Breast epithelium (tissue), 3 donors: Measurements from ENCODE around the gene BRD4.

Experiments
- POLR2A ChIP-seq: fragments of 450-650 bp; IDR thresholded peaks from one replicate; pipeline ENCODE4 v1.6.1; 2016; ENCODE audit warnings: antibody characterized with exemption, mild to moderate bottlenecking, moderate library complexity
- POLR2AphosphoS5 ChIP-seq, 3 donors: sonication (generic); formaldehyde crosslinking; IDR thresholded peaks; one replicate each; pipeline ENCODE4 v1.6.1; 2017; ENCODE audit warnings: antibody characterized with exemption in 3 of 3
- TF ChIP-seq, protein P1 (sequence below), 3 donors: fragments of 450-650 bp; IDR thresholded peaks; one replicate each; pipeline ENCODE4 v1.5.1; 2016 to 2017; ENCODE audit warnings: antibody characterized with exemption in 3 of 3, mild to moderate bottlenecking in 3 of 3, moderate library complexity in 3 of 3

DNA sequence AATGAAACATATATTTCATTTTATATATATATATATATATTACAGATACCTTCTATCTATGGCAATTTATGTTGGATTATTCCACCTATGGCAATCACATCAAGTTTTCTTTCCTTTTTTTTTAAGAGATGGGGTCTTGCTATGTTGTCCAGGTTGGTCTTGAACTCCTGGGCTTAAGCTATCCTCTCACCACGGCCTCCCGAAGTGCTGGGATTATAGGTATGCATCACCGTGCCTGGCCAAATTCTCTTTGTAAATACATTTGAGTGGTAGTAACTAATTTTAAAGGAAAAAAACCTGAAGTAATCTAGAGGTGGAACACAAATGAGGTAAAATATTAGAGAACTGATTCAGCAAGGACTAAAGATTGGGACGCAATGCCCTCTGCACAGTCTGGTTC, 21.6 kb upstream of the BRD4 start:
- TF ChIP-seq POLR2AphosphoS5 (IDR thresholded peaks at IDR 0.05), result no peak
- TF ChIP-seq, protein P1, sequence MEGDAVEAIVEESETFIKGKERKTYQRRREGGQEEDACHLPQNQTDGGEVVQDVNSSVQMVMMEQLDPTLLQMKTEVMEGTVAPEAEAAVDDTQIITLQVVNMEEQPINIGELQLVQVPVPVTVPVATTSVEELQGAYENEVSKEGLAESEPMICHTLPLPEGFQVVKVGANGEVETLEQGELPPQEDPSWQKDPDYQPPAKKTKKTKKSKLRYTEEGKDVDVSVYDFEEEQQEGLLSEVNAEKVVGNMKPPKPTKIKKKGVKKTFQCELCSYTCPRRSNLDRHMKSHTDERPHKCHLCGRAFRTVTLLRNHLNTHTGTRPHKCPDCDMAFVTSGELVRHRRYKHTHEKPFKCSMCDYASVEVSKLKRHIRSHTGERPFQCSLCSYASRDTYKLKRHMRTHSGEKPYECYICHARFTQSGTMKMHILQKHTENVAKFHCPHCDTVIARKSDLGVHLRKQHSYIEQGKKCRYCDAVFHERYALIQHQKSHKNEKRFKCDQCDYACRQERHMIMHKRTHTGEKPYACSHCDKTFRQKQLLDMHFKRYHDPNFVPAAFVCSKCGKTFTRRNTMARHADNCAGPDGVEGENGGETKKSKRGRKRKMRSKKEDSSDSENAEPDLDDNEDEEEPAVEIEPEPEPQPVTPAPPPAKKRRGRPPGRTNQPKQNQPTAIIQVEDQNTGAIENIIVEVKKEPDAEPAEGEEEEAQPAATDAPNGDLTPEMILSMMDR (IDR thresholded peaks at IDR 0.05), result no peak
- no peak for TF ChIP-seq POLR2A
